Endothelial cell of umbilical vein (primary cell): ENCODE measurements around the gene ARHGEF12. TPM values are rescaled to one million over a fixed set of nuclear protein-coding genes. Genes with fewer than 3 reads are reported as not detected.

Experiments used
- BruUV-seq: library from RNA; stranded (reverse); fragments of 400-500 nt; replicated peaks from 2 replicates; lab custom pipeline; 2021; lab: Mats Ljungman, UMichigan
- CTCF ChIA-PET: fragments of 300-600, 350-600 bp; sonication (Branson Sonifier 250); formaldehyde crosslinking; loops from one replicate; lab custom pipeline; 2021; ENCODE audit warnings: antibody characterized with exemption, inconsistent platforms; lab: Charles Lee
- POLR2A ChIA-PET: fragments of 300-600, 350-600 bp; sonication (Branson Sonifier 250); formaldehyde crosslinking; loops from one replicate; lab custom pipeline; 2021; ENCODE audit warnings: antibody characterized with exemption, inconsistent platforms; lab: Charles Lee
- DNase-seq: peaks from one replicate; pipeline ENCODE4 v3.0.0-alpha.2; 2011; ENCODE audit warnings: low read depth, low spot score
- FAIRE-seq: peaks from 2 replicates; lab custom pipeline; 2011; peaks lifted over from hg19 to GRCh38; lab: Jason Lieb, UNC
- H2AFZ ChIP-seq: 2 replicates; pipeline ENCODE4 v1.6.0; 2012; ENCODE audit warnings: low read depth, low read length, control low read depth, inconsistent platforms
- H3K27ac ChIP-seq: 2 replicates; pipeline ENCODE4 v1.5.1; 2011; ENCODE audit warnings: low read depth, mild to moderate bottlenecking, control low read depth, low read length, moderate library complexity; ENCODE audit not compliant: insufficient read depth
- H3K27me3 ChIP-seq, 2 experiments: 2 replicates each; pipeline versions ENCODE4 v1.6.0 to v1.6.1; 2011; ENCODE audit warnings: low read length in 2 of 2, mixed read lengths in 1 of 2; ENCODE audit not compliant: control insufficient read depth in 2 of 2, insufficient read depth in 2 of 2
- H3K36me3 ChIP-seq, 2 experiments: 2 replicates in 1 of 2; 3 replicates in 1 of 2; pipeline ENCODE4 v1.5.1; 2011; ENCODE audit warnings: low read length in 2 of 2, mild to moderate bottlenecking in 1 of 2, moderate library complexity in 1 of 2; ENCODE audit not compliant: control insufficient read depth in 2 of 2, insufficient read depth in 2 of 2; ENCODE audit errors: extremely low read depth in 1 of 2
- H3K4me1 ChIP-seq: 3 replicates; pipeline ENCODE4 v1.5.1; 2011; ENCODE audit warnings: mild to moderate bottlenecking, low read length; ENCODE audit not compliant: control insufficient read depth, insufficient read depth; ENCODE audit errors: extremely low read depth
- H3K4me2 ChIP-seq: 2 replicates; pipeline ENCODE4 v1.6.1; 2011; ENCODE audit warnings: low read length, control low read depth, mixed read lengths; ENCODE audit not compliant: insufficient read depth
- H3K4me3 ChIP-seq, 3 experiments: fragments of 200-600 bp in 1 of 3; sonication (generic), shearing (Covaris generic) in 1 of 3; replicated peaks in 1 of 3; 2 replicates each; pipeline ENCODE4 v1.5.1; 2011 to 2016; ENCODE audit warnings: control low read depth in 3 of 3, low read length in 3 of 3, mild to moderate bottlenecking in 2 of 3, inconsistent platforms in 1 of 3, low read depth in 1 of 3, moderate library complexity in 1 of 3; ENCODE audit not compliant: insufficient read depth in 1 of 3
- H3K79me2 ChIP-seq: 2 replicates; pipeline ENCODE4 v1.6.0; 2012; ENCODE audit warnings: low read length, inconsistent platforms; ENCODE audit not compliant: control insufficient read depth, insufficient read depth
- H3K9ac ChIP-seq: replicated peaks from 2 replicates; pipeline ENCODE3; 2011; ENCODE audit warnings: low read length, control low read depth; ENCODE audit not compliant: insufficient read depth; ENCODE audit errors: extremely low read depth
- H3K9me1 ChIP-seq: replicated peaks from 3 replicates; pipeline ENCODE4 v1.6.0; 2011; ENCODE audit warnings: mild to moderate bottlenecking, low read length; ENCODE audit not compliant: control insufficient read depth, insufficient read depth; ENCODE audit errors: extremely low read depth
- H3K9me3 ChIP-seq: replicated peaks from 2 replicates; pipeline ENCODE4 v1.5.1; 2012; ENCODE audit warnings: low read length, inconsistent platforms; ENCODE audit not compliant: control insufficient read depth, insufficient read depth
- H4K20me1 ChIP-seq: replicated peaks from 2 replicates; pipeline ENCODE3; 2011; ENCODE audit warnings: mild to moderate bottlenecking, low read length; ENCODE audit not compliant: control insufficient read depth, insufficient read depth; ENCODE audit errors: extremely low read depth
- EZH2 ChIP-seq: IDR thresholded peaks from 2 replicates; pipeline ENCODE4 v1.6.1; 2012; ENCODE audit warnings: borderline replicate concordance, low read depth, mild to moderate bottlenecking, moderate library complexity, low read length, inconsistent platforms; ENCODE audit not compliant: severe bottlenecking
- FOS ChIP-seq: IDR thresholded peaks from 2 replicates; pipeline ENCODE4 v1.6.1; 2011; ENCODE audit warnings: mild to moderate bottlenecking, low read length, moderate library complexity, borderline replicate concordance; ENCODE audit not compliant: insufficient read depth
- GATA2 ChIP-seq: IDR thresholded peaks from 2 replicates; pipeline ENCODE4 v1.7.0; 2011; ENCODE audit warnings: low read depth, mild to moderate bottlenecking, moderate library complexity, mixed read lengths, low read length; ENCODE audit not compliant: insufficient read length, insufficient read depth
- JUN ChIP-seq: IDR thresholded peaks from 2 replicates; pipeline ENCODE4 v1.6.1; 2011; ENCODE audit warnings: borderline replicate concordance, low read depth; ENCODE audit not compliant: insufficient read length, insufficient read depth
- MYC ChIP-seq: IDR thresholded peaks from one replicate; pipeline ENCODE4 v1.6.1; 2011; ENCODE audit warnings: mild to moderate bottlenecking, low read depth, low read length
- POLR2A ChIP-seq: IDR thresholded peaks from 2 replicates; pipeline ENCODE4 v1.6.1; 2012; ENCODE audit warnings: low read depth, mild to moderate bottlenecking, control low read depth, low read length
- POLR2AphosphoS5 ChIP-seq: IDR thresholded peaks from 2 replicates; pipeline ENCODE4 v1.6.1; 2012; ENCODE audit warnings: low read depth, mild to moderate bottlenecking, control low read depth, low read length, moderate library complexity; ENCODE audit not compliant: insufficient read depth
- dilution Hi-C: fragments of 300-500 bp; cut with MboI; formaldehyde crosslinking; loops from one replicate; pipeline ENCODE4 v1.15.0; 2019; ENCODE audit warnings: low sequenced_read_pairs; ENCODE audit not compliant: extremely low pct_ligation_motif_present
- intact Hi-C: fragments of 100-400 bp; cut with micrococcal nuclease; formaldehyde crosslinking; loops from one replicate; pipeline ENCODE4 v1.10.0; 2022
- polyA plus RNA-seq, 4 experiments: library from polyadenylated mRNA; depleted of rRNA in 3 of 4; stranded (reverse) in 3 of 4; unstranded in 1 of 4; fragments of >200 nt; gene quantifications; 2 replicates each; pipeline versions ENCODE4 v1.2.1 to v1.2.3, GENCODE V29; 2011 to 2012; ENCODE audit warnings: missing spikeins in 1 of 4
- total RNA-seq: library from RNA; stranded (reverse); gene quantifications from 2 replicates; pipeline ENCODE4 v1.2.3, GENCODE V29; 2021
- TF ChIP-seq, protein P1 (sequence below): IDR thresholded peaks from 2 replicates; pipeline ENCODE4 v1.6.1; 2011; ENCODE audit not compliant: insufficient read depth, insufficient read length
- TF ChIP-seq, protein P2 (sequence below), 2 donors: IDR thresholded peaks; 1 replicate in 1 of 2; 2 replicates in 1 of 2; pipeline ENCODE4 v1.5.1; 2011; ENCODE audit warnings: low read length in 2 of 2, mild to moderate bottlenecking in 2 of 2, moderate library complexity in 2 of 2, control low read depth in 1 of 2, inconsistent platforms in 1 of 2, low read depth in 1 of 2; ENCODE audit not compliant: insufficient read depth in 1 of 2; ENCODE audit errors: extremely low read depth in 1 of 2

The ARHGEF12 gene
- total and polyA plus RNA-seq, 2 donors (not counting 3 experiments of a cell fraction or from before 2014, with no cell fraction given), result 20.9 to 125 TPM

DNA sequence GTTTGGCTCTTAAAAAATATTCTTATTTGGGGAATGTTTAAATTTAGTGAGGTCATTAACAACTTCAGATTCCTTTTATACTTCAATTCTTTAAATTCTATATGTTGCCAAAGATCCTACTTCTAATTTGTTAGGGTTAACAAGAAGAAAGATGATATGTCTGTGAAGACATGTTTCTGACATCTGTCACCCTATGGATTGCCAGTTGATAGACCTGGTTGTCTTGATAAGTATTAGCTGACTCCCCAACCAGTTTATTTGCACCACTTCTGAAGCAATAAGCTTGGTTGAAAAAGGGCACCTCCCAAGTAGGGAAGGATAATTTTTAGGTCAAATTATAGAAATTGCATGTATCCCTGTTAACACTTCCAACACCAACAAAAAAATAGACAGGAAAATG lies 29.3 kb downstream of the ARHGEF12 start:
- H3K9ac ChIP-seq, result no peak overlapping the region

More for the DNA sequence above, 29.3 kb downstream of the ARHGEF12 start:
- TF ChIP-seq, protein P1, sequence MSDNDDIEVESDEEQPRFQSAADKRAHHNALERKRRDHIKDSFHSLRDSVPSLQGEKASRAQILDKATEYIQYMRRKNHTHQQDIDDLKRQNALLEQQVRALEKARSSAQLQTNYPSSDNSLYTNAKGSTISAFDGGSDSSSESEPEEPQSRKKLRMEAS, result no peak
- TF ChIP-seq EZH2, result no peak
- no peak for TF ChIP-seq POLR2A
- TF ChIP-seq, protein P2, sequence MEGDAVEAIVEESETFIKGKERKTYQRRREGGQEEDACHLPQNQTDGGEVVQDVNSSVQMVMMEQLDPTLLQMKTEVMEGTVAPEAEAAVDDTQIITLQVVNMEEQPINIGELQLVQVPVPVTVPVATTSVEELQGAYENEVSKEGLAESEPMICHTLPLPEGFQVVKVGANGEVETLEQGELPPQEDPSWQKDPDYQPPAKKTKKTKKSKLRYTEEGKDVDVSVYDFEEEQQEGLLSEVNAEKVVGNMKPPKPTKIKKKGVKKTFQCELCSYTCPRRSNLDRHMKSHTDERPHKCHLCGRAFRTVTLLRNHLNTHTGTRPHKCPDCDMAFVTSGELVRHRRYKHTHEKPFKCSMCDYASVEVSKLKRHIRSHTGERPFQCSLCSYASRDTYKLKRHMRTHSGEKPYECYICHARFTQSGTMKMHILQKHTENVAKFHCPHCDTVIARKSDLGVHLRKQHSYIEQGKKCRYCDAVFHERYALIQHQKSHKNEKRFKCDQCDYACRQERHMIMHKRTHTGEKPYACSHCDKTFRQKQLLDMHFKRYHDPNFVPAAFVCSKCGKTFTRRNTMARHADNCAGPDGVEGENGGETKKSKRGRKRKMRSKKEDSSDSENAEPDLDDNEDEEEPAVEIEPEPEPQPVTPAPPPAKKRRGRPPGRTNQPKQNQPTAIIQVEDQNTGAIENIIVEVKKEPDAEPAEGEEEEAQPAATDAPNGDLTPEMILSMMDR (IDR thresholded peaks at IDR 0.05; ENCODE audit: extremely low read depth in 1 of 2, insufficient read depth in 1 of 2, low read depth in 1 of 2, low read length in 2 of 2), result no peak
- TF ChIP-seq FOS, result no peak
- no peak for TF ChIP-seq MYC
- no peak for TF ChIP-seq JUN
- TF ChIP-seq GATA2, result no peak
- no peak for TF ChIP-seq POLR2AphosphoS5
- CTCF ChIA-PET, result no interaction called here
- Histone ChIP-seq H3K27ac (no peak overlapping the region), H3K4me1 (peaks cover 15% of the 10 kb centered on the region), H2AFZ (no peak overlapping the region), H3K36me3 (no peaks in the 10 kb centered on the region), H3K27me3 (no peaks in the 10 kb centered on the region), H3K79me2 (peaks cover 90% of the 10 kb centered on the region), H3K9me3 (no peaks in the 10 kb centered on the region), H4K20me1 (peaks cover 12% of the 10 kb centered on the region), H3K9me1 (no peaks in the 10 kb centered on the region), H3K4me2 (no peak overlapping the region), H3K4me3 (no peak overlapping the region)
- POLR2A ChIA-PET, result no interaction called here
- dilution Hi-C loops, result no loop called here
- DNase-seq (no peak), FAIRE-seq (no peak)
- intact Hi-C loops, result no loop called here
- no TSS peak for BruUV-seq
